SU-DHL-6 (cell line): Measurements from ENCODE around the gene CRADD.

Experiments used
- H2AFZ ChIP-seq: fragments of 200-600 bp; sonication (generic); 2 replicates; pipeline ENCODE4 v1.6.1; 2014; ENCODE audit warnings: low read depth, mild to moderate bottlenecking, moderate library complexity, mixed read lengths, antibody characterized with exemption, low read length; ENCODE audit not compliant: severe bottlenecking
- H3F3A ChIP-seq: fragments of 200-600 bp; shearing (Covaris generic); 2 replicates; pipeline ENCODE4 v1.6.0; 2016; ENCODE audit warnings: antibody characterized with exemption, mild to moderate bottlenecking; ENCODE audit not compliant: insufficient read depth
- H3K27ac ChIP-seq: fragments of 200-600 bp; sonication (generic); 2 replicates; pipeline ENCODE4 v1.5.1; 2016; ENCODE audit warnings: low read depth, mild to moderate bottlenecking, low read length, moderate library complexity, mixed read lengths
- H3K27me3 ChIP-seq: fragments of 200-600 bp; sonication (generic), shearing (Covaris generic); 2 replicates; pipeline ENCODE4 v1.6.0; 2014; ENCODE audit warnings: mild to moderate bottlenecking, low read length
- H3K36me3 ChIP-seq: fragments of 200-600 bp; sonication (generic); 2 replicates; pipeline ENCODE4 v1.6.1; 2014; ENCODE audit warnings: mild to moderate bottlenecking, low read length, mixed read lengths
- H3K4me2 ChIP-seq: fragments of 300-600, 200-600 bp; shearing (Covaris generic), sonication (generic); 2 replicates; pipeline ENCODE4 v1.6.0; 2014; ENCODE audit warnings: low read length, low read depth, mild to moderate bottlenecking; ENCODE audit not compliant: poor library complexity, severe bottlenecking
- H3K4me3 ChIP-seq: fragments of 200-600 bp; sonication (generic); 2 replicates; pipeline ENCODE4 v1.5.1; 2014; ENCODE audit warnings: antibody characterized with exemption, low read length, mild to moderate bottlenecking, mixed read lengths; ENCODE audit not compliant: insufficient read depth, poor library complexity, severe bottlenecking
- H3K79me2 ChIP-seq: fragments of 200-600 bp; sonication (generic); 2 replicates; pipeline ENCODE4 v1.6.1; 2014; ENCODE audit warnings: mild to moderate bottlenecking, low read length, moderate library complexity; ENCODE audit not compliant: insufficient read depth
- H3K9ac ChIP-seq: fragments of 200-600 bp; sonication (generic); 2 replicates; pipeline ENCODE4 v1.7.0; 2014; ENCODE audit warnings: mild to moderate bottlenecking, low read length
- H3K9me2 ChIP-seq: fragments of 200-600 bp; sonication (generic); replicated peaks from 2 replicates; pipeline ENCODE4 v1.6.1; 2014; ENCODE audit warnings: low read length; ENCODE audit not compliant: insufficient read depth
- H3K9me3 ChIP-seq: fragments of 200-600 bp; sonication (generic); 2 replicates; pipeline ENCODE4 v1.6.1; 2014; ENCODE audit warnings: low read length, mixed read lengths; ENCODE audit not compliant: insufficient read depth
- H4K20me1 ChIP-seq: fragments of 200-600 bp; sonication (generic); 2 replicates; pipeline ENCODE4 v1.6.1; 2014; ENCODE audit warnings: low read depth, mild to moderate bottlenecking, antibody characterized with exemption, low read length, moderate library complexity, mixed read lengths
- EZH2phosphoT487 ChIP-seq: fragments of 200-600 bp; sonication (generic), shearing (Covaris generic); conservative IDR thresholded peaks from 2 replicates; pipeline ENCODE4 v1.6.1; 2018; ENCODE audit warnings: mild to moderate bottlenecking, antibody characterized with exemption, low read length, moderate library complexity, mixed read lengths
- TF ChIP-seq, protein P1 (sequence below): fragments of 200-600 bp; sonication (generic); IDR thresholded peaks from one replicate; pipeline ENCODE4 v1.5.1; 2017; ENCODE audit warnings: antibody characterized with exemption, mild to moderate bottlenecking, low read length, moderate library complexity; ENCODE audit not compliant: insufficient read depth, poor library complexity, severe bottlenecking

CRADD gene

DNA sequence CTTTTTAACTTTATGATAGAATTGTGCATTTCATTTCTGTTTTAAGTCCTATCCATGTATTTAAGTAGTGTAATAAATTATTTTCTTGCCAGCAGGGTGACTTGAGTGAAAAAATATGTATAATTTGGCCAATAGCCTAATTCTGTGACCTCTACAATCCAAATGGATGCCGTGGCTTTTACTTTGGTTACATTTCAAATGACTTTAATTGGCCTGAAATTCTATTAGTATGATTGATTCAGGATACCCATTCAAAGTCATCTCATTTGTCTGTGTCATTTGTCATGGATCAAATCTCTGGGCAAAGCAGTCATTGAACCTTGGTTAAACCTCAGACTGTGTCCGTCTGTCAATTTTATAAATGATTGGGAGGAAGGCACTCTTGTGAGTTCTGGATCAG lies 29.6 kb downstream of the CRADD start:
- Histone ChIP-seq H3K27ac (no peak overlapping the region), H3F3A (no peaks in the 10 kb centered on the region), H3K36me3 (no peaks in the 10 kb centered on the region), H3K4me3 (no peak overlapping the region), H3K9ac (no peak overlapping the region), H3K79me2 (no peaks in the 10 kb centered on the region), H4K20me1 (no peaks in the 10 kb centered on the region), H3K9me2 (no peaks in the 10 kb centered on the region), H3K4me2 (no peak overlapping the region), H3K9me3 (no peaks in the 10 kb centered on the region), H3K27me3 (no peaks in the 10 kb centered on the region), H2AFZ (no peak overlapping the region)
- TF ChIP-seq, protein P1, sequence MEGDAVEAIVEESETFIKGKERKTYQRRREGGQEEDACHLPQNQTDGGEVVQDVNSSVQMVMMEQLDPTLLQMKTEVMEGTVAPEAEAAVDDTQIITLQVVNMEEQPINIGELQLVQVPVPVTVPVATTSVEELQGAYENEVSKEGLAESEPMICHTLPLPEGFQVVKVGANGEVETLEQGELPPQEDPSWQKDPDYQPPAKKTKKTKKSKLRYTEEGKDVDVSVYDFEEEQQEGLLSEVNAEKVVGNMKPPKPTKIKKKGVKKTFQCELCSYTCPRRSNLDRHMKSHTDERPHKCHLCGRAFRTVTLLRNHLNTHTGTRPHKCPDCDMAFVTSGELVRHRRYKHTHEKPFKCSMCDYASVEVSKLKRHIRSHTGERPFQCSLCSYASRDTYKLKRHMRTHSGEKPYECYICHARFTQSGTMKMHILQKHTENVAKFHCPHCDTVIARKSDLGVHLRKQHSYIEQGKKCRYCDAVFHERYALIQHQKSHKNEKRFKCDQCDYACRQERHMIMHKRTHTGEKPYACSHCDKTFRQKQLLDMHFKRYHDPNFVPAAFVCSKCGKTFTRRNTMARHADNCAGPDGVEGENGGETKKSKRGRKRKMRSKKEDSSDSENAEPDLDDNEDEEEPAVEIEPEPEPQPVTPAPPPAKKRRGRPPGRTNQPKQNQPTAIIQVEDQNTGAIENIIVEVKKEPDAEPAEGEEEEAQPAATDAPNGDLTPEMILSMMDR = no peak
- TF ChIP-seq EZH2phosphoT487 = no peak

DNA sequence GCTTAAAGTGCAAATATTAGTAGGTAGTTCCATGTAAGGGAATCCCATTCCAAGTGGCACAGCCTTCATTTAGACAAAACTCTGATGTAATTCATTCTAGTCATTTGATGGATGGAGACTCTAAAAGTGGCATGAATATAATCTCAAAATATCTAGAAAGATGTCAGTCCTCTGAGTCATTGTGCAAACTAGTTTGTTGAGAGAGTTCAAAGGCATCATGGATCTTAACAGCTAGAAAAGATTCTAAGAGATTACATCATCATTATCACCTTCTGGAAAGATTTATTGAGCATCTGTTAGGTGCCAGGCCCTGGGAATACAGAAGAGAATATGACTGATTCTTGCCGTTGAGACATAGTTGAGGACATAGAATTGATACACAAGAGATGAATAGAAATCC lies 30.7 kb downstream of the CRADD start:
- H4K20me1 ChIP-seq = no peaks in the 10 kb centered on the region
- no peaks in the 10 kb centered on the region for H3F3A ChIP-seq
- no peak overlapping the region for H2AFZ ChIP-seq
- TF ChIP-seq, protein P1 = no peak
- TF ChIP-seq EZH2phosphoT487 = no peak
- H3K27ac ChIP-seq = no peak overlapping the region
- H3K9ac ChIP-seq = no peak overlapping the region
- H3K27me3 ChIP-seq = no peaks in the 10 kb centered on the region
- H3K9me3 ChIP-seq = no peaks in the 10 kb centered on the region
- no peak overlapping the region for H3K4me2 ChIP-seq
- H3K4me3 ChIP-seq = no peak overlapping the region
- H3K36me3 ChIP-seq = no peaks in the 10 kb centered on the region
- H3K79me2 ChIP-seq = no peaks in the 10 kb centered on the region
- no peaks in the 10 kb centered on the region for H3K9me2 ChIP-seq

DNA sequence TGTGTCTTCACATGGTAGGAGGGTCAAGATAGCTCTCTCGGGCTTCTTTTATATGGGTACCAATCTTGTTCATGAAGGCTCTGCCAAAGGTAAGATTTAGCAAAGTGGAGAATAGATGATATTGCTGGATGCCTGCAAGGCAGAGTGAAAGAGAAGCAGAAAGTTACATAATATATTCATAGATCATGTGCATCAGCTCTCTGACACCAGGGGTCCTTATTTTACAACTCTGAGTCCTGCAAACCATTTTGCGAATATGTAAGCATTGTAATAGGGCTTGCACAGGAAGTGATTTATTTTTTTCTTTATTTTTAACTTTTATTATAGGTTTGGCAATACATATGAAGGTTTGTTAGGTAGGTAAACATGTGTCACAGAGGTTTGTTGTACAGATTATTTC lies 31.8 kb downstream of the CRADD start:
- no peak overlapping the region for H3K4me2 ChIP-seq
- H3F3A ChIP-seq = no peaks in the 10 kb centered on the region
- H3K9ac ChIP-seq = no peak overlapping the region
- H3K27ac ChIP-seq = no peak overlapping the region
- no peaks in the 10 kb centered on the region for H3K27me3 ChIP-seq
- H2AFZ ChIP-seq = no peak overlapping the region
- H3K4me3 ChIP-seq = no peak overlapping the region
- TF ChIP-seq, protein P1 = no peak
- TF ChIP-seq EZH2phosphoT487 = no peak
- no peaks in the 10 kb centered on the region for H3K36me3 ChIP-seq
- H3K79me2 ChIP-seq = no peaks in the 10 kb centered on the region
- no peaks in the 10 kb centered on the region for H3K9me2 ChIP-seq
- H4K20me1 ChIP-seq = no peaks in the 10 kb centered on the region
- no peaks in the 10 kb centered on the region for H3K9me3 ChIP-seq
